Neural cell (in vitro differentiated cells): ENCODE results near the gene TRIM4.

Source experiments
- RAD21 ChIP-seq: fragments of 450-650 bp; conservative IDR thresholded peaks from 2 replicates; pipeline ENCODE4 v1.6.1; 2014; ENCODE audit warnings: antibody characterized with exemption, mild to moderate bottlenecking, moderate library complexity
- TAF1 ChIP-seq: IDR thresholded peaks from 2 replicates; pipeline ENCODE4 v1.6.1; 2012; ENCODE audit warnings: low read depth

GRCh38 chr7:99926321-99926720 lies 7.0 kb upstream of the TRIM4 start:
- TF ChIP-seq TAF1 (no peak), RAD21 (no peak)
